H9 (cell line): ENCODE measurements around the gene TUBB4B. TPM values are rescaled to one million over a fixed set of nuclear protein-coding genes. Genes with fewer than 3 reads are reported as not detected.

ENCODE experiments used
- DNase-seq: peaks from one replicate; pipeline ENCODE4 v3.0.0-alpha.2; 2017
- H2AFZ ChIP-seq: one replicate; pipeline ENCODE4 v1.6.1; 2013; ENCODE audit warnings: mild to moderate bottlenecking, low read length, control low read depth, moderate library complexity
- H2AK5ac ChIP-seq: 2 replicates; pipeline ENCODE4 v1.6.1; 2013; ENCODE audit warnings: low read length, control low read depth, mixed read lengths; ENCODE audit not compliant: insufficient read length
- H2BK120ac ChIP-seq: one replicate; pipeline ENCODE4 v1.6.1; 2013; ENCODE audit warnings: low read depth, mild to moderate bottlenecking, low read length, control low read depth, inconsistent platforms; ENCODE audit not compliant: poor library complexity, severe bottlenecking
- H2BK12ac ChIP-seq: 2 replicates; pipeline ENCODE4 v1.6.1; 2013; ENCODE audit warnings: low read length, control low read depth, mixed read lengths, low read depth; ENCODE audit not compliant: insufficient read length
- H2BK15ac ChIP-seq: 2 replicates; pipeline ENCODE4 v1.6.1; 2013; ENCODE audit warnings: low read depth, low read length, control low read depth
- H2BK20ac ChIP-seq: one replicate; pipeline ENCODE4 v1.6.1; 2013; ENCODE audit warnings: low read depth, mild to moderate bottlenecking, low read length, control low read depth, inconsistent platforms; ENCODE audit not compliant: poor library complexity, severe bottlenecking
- H2BK5ac ChIP-seq: 2 replicates; pipeline ENCODE4 v1.6.1; 2013; ENCODE audit warnings: low read length, control low read depth, mixed read lengths; ENCODE audit not compliant: insufficient read length
- H3K14ac ChIP-seq: 2 replicates; pipeline ENCODE4 v1.6.1; 2013; ENCODE audit warnings: low read length, control low read depth; ENCODE audit not compliant: insufficient read depth
- H3K18ac ChIP-seq: 2 replicates; pipeline ENCODE4 v1.6.1; 2013; ENCODE audit warnings: low read depth, mild to moderate bottlenecking, mixed read lengths, low read length, control low read depth; ENCODE audit not compliant: insufficient read length
- H3K23ac ChIP-seq: 2 replicates; pipeline ENCODE4 v1.6.1; 2013; ENCODE audit warnings: low read length, control low read depth, mixed read lengths, low read depth; ENCODE audit not compliant: insufficient read length
- H3K23me2 ChIP-seq: 2 replicates; pipeline ENCODE4 v1.6.1; 2013; ENCODE audit warnings: low read depth, mild to moderate bottlenecking, mixed read lengths, low read length, control low read depth; ENCODE audit not compliant: insufficient read length, poor library complexity, severe bottlenecking
- H3K27ac ChIP-seq: 2 replicates; pipeline ENCODE4 v1.5.1; 2013; ENCODE audit warnings: low read length, control low read depth, mixed read lengths, low read depth; ENCODE audit not compliant: insufficient read length
- H3K27me3 ChIP-seq: 2 replicates; pipeline ENCODE4 v1.6.1; 2013; ENCODE audit warnings: low read length, control low read depth, inconsistent platforms; ENCODE audit not compliant: insufficient read depth
- H3K4ac ChIP-seq: 2 replicates; pipeline ENCODE4 v1.6.1; 2013; ENCODE audit warnings: low read depth, mild to moderate bottlenecking, control low read depth, inconsistent platforms, low read length, moderate library complexity
- H3K4me1 ChIP-seq: 2 replicates; pipeline ENCODE4 v1.6.1; 2013; ENCODE audit warnings: low read length, control low read depth, inconsistent platforms; ENCODE audit not compliant: insufficient read depth
- H3K4me2 ChIP-seq: 2 replicates; pipeline ENCODE4 v1.6.1; 2013; ENCODE audit warnings: low read length, control low read depth, mixed read lengths; ENCODE audit not compliant: insufficient read length, insufficient read depth
- H3K56ac ChIP-seq: 2 replicates; pipeline ENCODE4 v1.6.1; 2013; ENCODE audit warnings: low read depth, mild to moderate bottlenecking, mixed read lengths, low read length, control low read depth; ENCODE audit not compliant: insufficient read length
- H3K79me1 ChIP-seq: 2 replicates; pipeline ENCODE4 v1.6.1; 2013; ENCODE audit warnings: low read depth, mild to moderate bottlenecking, moderate library complexity, low read length, control low read depth, inconsistent platforms; ENCODE audit not compliant: insufficient read depth, poor library complexity, severe bottlenecking
- H3K79me2 ChIP-seq: 2 replicates; pipeline ENCODE4 v1.6.1; 2013; ENCODE audit warnings: low read length, control low read depth, inconsistent platforms; ENCODE audit not compliant: insufficient read depth
- H3K9ac ChIP-seq: 2 replicates; pipeline ENCODE4 v1.6.1; 2013; ENCODE audit warnings: low read length, control low read depth, mixed read lengths; ENCODE audit not compliant: insufficient read length; ENCODE audit errors: extremely low read depth
- H3K9me3 ChIP-seq: one replicate; pipeline ENCODE4 v1.6.1; 2013; ENCODE audit warnings: low read depth, low read length, inconsistent platforms; ENCODE audit not compliant: control insufficient read depth
- H3T11ph ChIP-seq: one replicate; pipeline ENCODE4 v1.6.1; 2013; ENCODE audit warnings: mild to moderate bottlenecking, low read length, control low read depth, inconsistent platforms
- H4K20me1 ChIP-seq: one replicate; pipeline ENCODE4 v1.6.1; 2013; ENCODE audit not compliant: control insufficient read depth, insufficient read length, insufficient read depth
- H4K5ac ChIP-seq: 2 replicates; pipeline ENCODE4 v1.6.1; 2013; ENCODE audit warnings: low read depth, mild to moderate bottlenecking, mixed read lengths, low read length, control low read depth; ENCODE audit not compliant: insufficient read length
- H4K8ac ChIP-seq: replicated peaks from 2 replicates; pipeline ENCODE4 v1.6.1; 2013; ENCODE audit warnings: low read length, control low read depth, mixed read lengths, low read depth; ENCODE audit not compliant: insufficient read length
- H4K91ac ChIP-seq: 2 replicates; pipeline ENCODE4 v1.6.1; 2013; ENCODE audit warnings: low read depth, mild to moderate bottlenecking, moderate library complexity, mixed read lengths, low read length, control low read depth; ENCODE audit not compliant: insufficient read length
- H3K27ac Mint-ChIP-seq, 3 experiments: 2 replicates in 2 of 3; 3 replicates in 1 of 3; pipeline ENCODE4 v1.8.0; 2020 to 2021; ENCODE audit warnings: mixed read lengths in 3 of 3, mild to moderate bottlenecking in 1 of 3, moderate library complexity in 1 of 3
- H3K27me3 Mint-ChIP-seq: 2 replicates; pipeline ENCODE4 v1.8.0; 2021; ENCODE audit warnings: low read depth, mild to moderate bottlenecking, moderate library complexity, mixed read lengths
- H3K36me3 Mint-ChIP-seq, 3 experiments: 2 replicates in 2 of 3; 3 replicates in 1 of 3; pipeline ENCODE4 v1.8.0; 2020 to 2021; ENCODE audit warnings: low read depth in 3 of 3, mixed read lengths in 3 of 3; ENCODE audit not compliant: insufficient read depth in 1 of 3
- H3K4me1 Mint-ChIP-seq, 2 experiments: 2 replicates each; pipeline ENCODE4 v1.8.0; 2020; ENCODE audit warnings: mixed read lengths in 2 of 2
- H3K4me3 Mint-ChIP-seq, 2 experiments: 2 replicates in 1 of 2; 3 replicates in 1 of 2; pipeline ENCODE4 v1.8.0; 2020 to 2021; ENCODE audit warnings: mild to moderate bottlenecking in 2 of 2, mixed read lengths in 2 of 2, moderate library complexity in 1 of 2
- H3K9me3 Mint-ChIP-seq, 2 experiments: 2 replicates in 1 of 2; 3 replicates in 1 of 2; pipeline ENCODE4 v1.8.0; 2020; ENCODE audit warnings: mild to moderate bottlenecking in 2 of 2, mixed read lengths in 2 of 2, moderate library complexity in 1 of 2
- WGBS: extraction: QIAGEN DNeasy Blood & Tissue Kit; methylation state at CpG from one replicate; pipeline ENCODE4 v1.1.7; 2013; ENCODE audit warnings: missing lambda C conversion rate, low lambda C conversion rate, mixed read lengths; ENCODE audit not compliant: insufficient read length; ENCODE audit errors: extremely low coverage; 5-methylcytosine and 5-hydroxymethylcytosine counted together
- total RNA-seq: library from RNA; stranded (reverse); gene quantifications from 2 replicates; pipeline ENCODE4 v1.2.1, GENCODE V29; 2021
- TF ChIP-seq, protein P1 (sequence below): fragments of 200-600 bp; sonication (generic); conservative IDR thresholded peaks from 3 replicates; pipeline ENCODE4 v1.8.0; 2021; ENCODE audit warnings: antibody characterized with exemption, mild to moderate bottlenecking

Gene TUBB4B
- total RNA-seq, 1 experiment from 2014 or later: 378 TPM

DNA sequence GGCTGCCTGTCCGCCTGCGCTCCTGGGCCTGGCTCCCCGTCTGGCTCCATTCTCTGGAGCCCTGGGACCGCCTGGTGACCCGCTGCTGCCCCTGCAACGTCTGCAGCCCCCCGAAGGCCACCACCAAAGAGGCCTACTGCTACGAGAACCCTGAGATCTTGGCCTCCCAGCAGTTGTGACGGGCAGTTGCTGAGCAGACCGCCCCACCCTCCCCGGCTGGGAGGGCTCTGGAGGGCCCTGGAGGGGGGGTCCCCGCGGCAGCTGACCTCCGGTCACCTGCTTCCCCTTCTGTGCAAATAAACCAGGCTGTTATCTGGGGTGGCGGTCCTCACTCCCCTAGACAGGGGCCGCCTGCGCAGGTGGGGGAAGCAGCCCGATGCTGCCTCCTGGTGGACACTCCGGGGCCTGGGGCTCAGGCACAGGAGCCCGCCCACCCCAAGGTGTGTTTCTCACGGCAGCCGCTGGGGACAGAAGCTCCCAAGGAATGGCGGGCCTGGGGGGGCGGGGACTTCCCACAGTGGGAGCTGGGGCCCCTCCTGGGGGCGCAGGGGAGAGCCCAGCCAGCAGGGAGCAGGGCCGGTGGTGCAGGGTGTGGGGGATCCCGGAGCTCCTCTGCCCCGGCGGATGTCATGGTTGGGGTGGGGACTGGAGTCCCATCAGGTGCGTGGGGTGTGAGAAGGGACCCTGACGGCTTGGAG is 4.7 kb upstream of the TUBB4B start:
- H4K8ac ChIP-seq: no peak overlapping the region
- H3K79me2 ChIP-seq: no peaks in the 10 kb centered on the region
- H3K27ac ChIP-seq: no peak overlapping the region
- H3K23ac ChIP-seq: no peak overlapping the region
- no peak overlapping the region for H3K56ac ChIP-seq
- no peak overlapping the region for H3T11ph ChIP-seq
- H4K5ac ChIP-seq: no peak overlapping the region
- H3K4me1 ChIP-seq: peaks cover 3% of the 10 kb centered on the region; the same call in 1 of the 2 replicates
- H2BK15ac ChIP-seq: no peak overlapping the region
- no peak overlapping the region for H3K4ac ChIP-seq
- H2BK120ac ChIP-seq: no peak overlapping the region
- Mint-ChIP-seq H3K4me3 (no peak overlapping the region), H3K4me1 (peaks cover 12 to 20% of the 10 kb centered on the region in 2 experiments), H3K9me3 (no peaks in the 10 kb centered on the region; a peak in 1 of 5 replicates), H3K27ac (no peak overlapping the region), H3K36me3 (peaks cover 3 to 5% (median 4%) of the 10 kb centered on the region in 3 experiments; a peak in 5 of 7 replicates), H3K27me3 (peaks cover 7% of the 10 kb centered on the region)
- no peak overlapping the region for H2AK5ac ChIP-seq
- TF ChIP-seq, protein P1, sequence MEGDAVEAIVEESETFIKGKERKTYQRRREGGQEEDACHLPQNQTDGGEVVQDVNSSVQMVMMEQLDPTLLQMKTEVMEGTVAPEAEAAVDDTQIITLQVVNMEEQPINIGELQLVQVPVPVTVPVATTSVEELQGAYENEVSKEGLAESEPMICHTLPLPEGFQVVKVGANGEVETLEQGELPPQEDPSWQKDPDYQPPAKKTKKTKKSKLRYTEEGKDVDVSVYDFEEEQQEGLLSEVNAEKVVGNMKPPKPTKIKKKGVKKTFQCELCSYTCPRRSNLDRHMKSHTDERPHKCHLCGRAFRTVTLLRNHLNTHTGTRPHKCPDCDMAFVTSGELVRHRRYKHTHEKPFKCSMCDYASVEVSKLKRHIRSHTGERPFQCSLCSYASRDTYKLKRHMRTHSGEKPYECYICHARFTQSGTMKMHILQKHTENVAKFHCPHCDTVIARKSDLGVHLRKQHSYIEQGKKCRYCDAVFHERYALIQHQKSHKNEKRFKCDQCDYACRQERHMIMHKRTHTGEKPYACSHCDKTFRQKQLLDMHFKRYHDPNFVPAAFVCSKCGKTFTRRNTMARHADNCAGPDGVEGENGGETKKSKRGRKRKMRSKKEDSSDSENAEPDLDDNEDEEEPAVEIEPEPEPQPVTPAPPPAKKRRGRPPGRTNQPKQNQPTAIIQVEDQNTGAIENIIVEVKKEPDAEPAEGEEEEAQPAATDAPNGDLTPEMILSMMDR: peak; percentile 99
- no peak overlapping the region for H3K9ac ChIP-seq
- no peak overlapping the region for H4K91ac ChIP-seq
- H2BK12ac ChIP-seq: no peak overlapping the region
- no peak overlapping the region for H2AFZ ChIP-seq
- no CpG with 5 or more reads among the region's 31 CpGs for whole genome bisulfite sequencing
- no peaks in the 10 kb centered on the region for H3K79me1 ChIP-seq
- H3K9me3 ChIP-seq: no peaks in the 10 kb centered on the region
- no peak overlapping the region for H2BK20ac ChIP-seq
- H2BK5ac ChIP-seq: no peak overlapping the region
- no peaks in the 10 kb centered on the region for H3K23me2 ChIP-seq
- no peak overlapping the region for H3K4me2 ChIP-seq
- no peaks in the 10 kb centered on the region for H3K27me3 ChIP-seq
- no peaks in the 10 kb centered on the region for H4K20me1 ChIP-seq
- no peak overlapping the region for H3K14ac ChIP-seq
- H3K18ac ChIP-seq: no peak overlapping the region
- DNase-seq: peak; percentile 89
